ENCODE measurements around the gene OR2D2. TPM values are rescaled to one million over a fixed set of nuclear protein-coding genes. Genes with fewer than 3 reads are reported as not detected.

The OR2D2 gene
- total RNA-seq, 1 donor from 2014 or later, result 0.64 TPM

DNA sequence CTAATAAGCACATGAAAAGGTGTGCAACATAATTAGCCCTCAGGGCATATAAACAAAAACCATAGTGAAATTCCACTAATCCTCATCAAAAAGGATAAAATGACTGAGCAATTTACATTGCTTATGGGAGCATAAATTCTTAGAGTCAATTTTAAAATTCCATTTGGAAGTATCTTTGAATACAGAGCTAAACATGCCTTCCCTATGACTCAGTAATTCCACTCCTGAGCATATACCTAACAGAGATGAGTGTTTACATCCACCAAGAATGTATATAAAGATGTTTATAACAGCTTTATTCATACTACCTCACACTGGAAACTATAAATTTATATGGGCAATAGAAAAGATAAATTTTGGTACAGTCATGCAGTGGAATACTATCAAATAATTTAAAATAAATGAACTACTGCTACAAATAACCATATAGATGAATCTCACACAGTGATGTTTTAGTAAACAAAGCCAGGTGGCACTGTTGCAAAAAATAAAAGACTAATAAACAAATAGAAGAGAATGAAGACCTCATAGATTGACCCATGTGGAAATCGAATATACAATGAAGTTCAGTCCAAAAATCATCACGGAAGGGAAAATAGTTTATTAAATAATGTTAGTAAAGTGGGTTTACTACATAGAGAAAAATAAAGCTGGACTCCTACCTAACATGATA is 8.2 kb upstream of the OR2D2 start:
- Mint-ChIP-seq H3K4me3 (ENCODE audit: unreplicated experiment) (no peak overlapping the region), H3K27me3 (ENCODE audit: unreplicated experiment) (peaks cover 1% of the 10 kb centered on the region), H3K27ac (ENCODE audit: unreplicated experiment) (no peak overlapping the region), H3K4me1 (ENCODE audit: unreplicated experiment) (no peaks in the 10 kb centered on the region), H3K36me3 (ENCODE audit: low read depth, unreplicated experiment) (peaks cover 4% of the 10 kb centered on the region), H3K9me3 (ENCODE audit: unreplicated experiment) (peaks cover 6% of the 10 kb centered on the region)
- DNase-seq (ENCODE audit: low spot score), result no peak
- TF ChIP-seq CTCF (IDR thresholded peaks at IDR 0.05; ENCODE audit: unreplicated experiment), result peak; percentile 36

- TF ChIP-seq CTCF (IDR thresholded peaks at IDR 0.05; ENCODE audit: unreplicated experiment), result no peak
- no peak overlapping the region for H3K27ac Mint-ChIP-seq (ENCODE audit: unreplicated experiment)
- H3K4me3 Mint-ChIP-seq (ENCODE audit: unreplicated experiment), result no peak overlapping the region
- no peaks in the 10 kb centered on the region for H3K9me3 Mint-ChIP-seq (ENCODE audit: unreplicated experiment)
- no peaks in the 10 kb centered on the region for H3K36me3 Mint-ChIP-seq (ENCODE audit: low read depth, unreplicated experiment)
- no peaks in the 10 kb centered on the region for H3K4me1 Mint-ChIP-seq (ENCODE audit: unreplicated experiment)
- H3K27me3 Mint-ChIP-seq (ENCODE audit: unreplicated experiment), result peaks cover 1% of the 10 kb centered on the region
- DNase-seq (ENCODE audit: low spot score), result no peak
These were observed 6.6 kb upstream of the OR2D2 start for GRCh38 chr11:6898911-6899310.

GRCh38 chr11:6895010-6895409 is 2.7 kb upstream of the OR2D2 start:
- DNase-seq (ENCODE audit: low spot score), result no peak
- no peak overlapping the region for H3K4me3 Mint-ChIP-seq (ENCODE audit: unreplicated experiment)
- peaks cover 2% of the 10 kb centered on the region for H3K4me1 Mint-ChIP-seq (ENCODE audit: unreplicated experiment)
- no peaks in the 10 kb centered on the region for H3K36me3 Mint-ChIP-seq (ENCODE audit: low read depth, unreplicated experiment)
- TF ChIP-seq CTCF (IDR thresholded peaks at IDR 0.05; ENCODE audit: unreplicated experiment), result no peak
- H3K9me3 Mint-ChIP-seq (ENCODE audit: unreplicated experiment), result no peaks in the 10 kb centered on the region
- peaks cover 1% of the 10 kb centered on the region for H3K27me3 Mint-ChIP-seq (ENCODE audit: unreplicated experiment)
- no peak overlapping the region for H3K27ac Mint-ChIP-seq (ENCODE audit: unreplicated experiment)

- H3K4me3 Mint-ChIP-seq (ENCODE audit: unreplicated experiment), result no peak overlapping the region
- H3K9me3 Mint-ChIP-seq (ENCODE audit: unreplicated experiment), result no peaks in the 10 kb centered on the region
- no peaks in the 10 kb centered on the region for H3K36me3 Mint-ChIP-seq (ENCODE audit: low read depth, unreplicated experiment)
- TF ChIP-seq CTCF (IDR thresholded peaks at IDR 0.05; ENCODE audit: unreplicated experiment), result no peak
- no peak overlapping the region for H3K27ac Mint-ChIP-seq (ENCODE audit: unreplicated experiment)
- DNase-seq (ENCODE audit: low spot score), result no peak
- peaks cover 1% of the 10 kb centered on the region for H3K27me3 Mint-ChIP-seq (ENCODE audit: unreplicated experiment)
- H3K4me1 Mint-ChIP-seq (ENCODE audit: unreplicated experiment), result peaks cover 2% of the 10 kb centered on the region
These were observed 1.8 kb upstream of the OR2D2 start for GRCh38 chr11:6894097-6894496.

GRCh38 chr11:6889835-6890234 is 2.5 kb downstream of the OR2D2 start:
- Mint-ChIP-seq H3K4me3 (ENCODE audit: unreplicated experiment) (no peak overlapping the region), H3K27me3 (ENCODE audit: unreplicated experiment) (no peaks in the 10 kb centered on the region), H3K27ac (ENCODE audit: unreplicated experiment) (no peak overlapping the region), H3K9me3 (ENCODE audit: unreplicated experiment) (no peaks in the 10 kb centered on the region), H3K36me3 (ENCODE audit: low read depth, unreplicated experiment) (no peaks in the 10 kb centered on the region), H3K4me1 (ENCODE audit: unreplicated experiment) (peaks cover 13% of the 10 kb centered on the region)
- DNase-seq (ENCODE audit: low spot score), result no peak
- TF ChIP-seq CTCF (IDR thresholded peaks at IDR 0.05; ENCODE audit: unreplicated experiment), result no peak
